A673 (cell line): ENCODE measurements around the gene DHX57.

ENCODE experiments used
- EZH2 ChIP-seq: fragments of 200-600 bp; sonication (generic); IDR thresholded peaks from 2 replicates; pipeline ENCODE4 v1.6.1; 2017; ENCODE audit warnings: borderline replicate concordance, low read depth, mild to moderate bottlenecking, mixed read lengths, antibody characterized with exemption, low read length; ENCODE audit not compliant: poor library complexity, severe bottlenecking
- TF ChIP-seq, protein P1 (sequence below): fragments of 300-800, 200-600 bp; sonication (generic); conservative IDR thresholded peaks from 2 replicates; pipeline ENCODE4 v1.5.1; 2017; ENCODE audit warnings: low read depth, mild to moderate bottlenecking, antibody characterized with exemption, low read length, moderate library complexity, mixed read lengths

DNA sequence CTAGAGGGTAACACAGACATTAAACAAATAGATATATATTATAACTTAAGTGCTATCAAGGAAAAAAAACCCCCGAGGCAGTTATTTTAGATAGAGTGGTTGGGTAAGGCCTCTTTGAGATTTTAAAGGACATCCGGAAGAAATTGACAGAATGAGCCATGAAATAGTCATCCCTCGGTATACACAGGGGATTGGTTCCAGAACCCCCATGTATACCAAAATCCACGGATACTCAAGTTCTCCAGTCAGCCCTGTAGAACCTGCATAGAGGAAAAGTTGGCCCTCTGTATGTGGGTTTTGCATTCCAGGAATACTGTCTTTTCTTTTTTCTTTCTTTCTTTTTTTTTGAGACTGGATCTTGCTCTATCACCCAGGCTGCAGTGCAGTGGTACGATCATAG, 2.0 kb downstream of the DHX57 start:
- TF ChIP-seq EZH2, result no peak
- TF ChIP-seq, protein P1, sequence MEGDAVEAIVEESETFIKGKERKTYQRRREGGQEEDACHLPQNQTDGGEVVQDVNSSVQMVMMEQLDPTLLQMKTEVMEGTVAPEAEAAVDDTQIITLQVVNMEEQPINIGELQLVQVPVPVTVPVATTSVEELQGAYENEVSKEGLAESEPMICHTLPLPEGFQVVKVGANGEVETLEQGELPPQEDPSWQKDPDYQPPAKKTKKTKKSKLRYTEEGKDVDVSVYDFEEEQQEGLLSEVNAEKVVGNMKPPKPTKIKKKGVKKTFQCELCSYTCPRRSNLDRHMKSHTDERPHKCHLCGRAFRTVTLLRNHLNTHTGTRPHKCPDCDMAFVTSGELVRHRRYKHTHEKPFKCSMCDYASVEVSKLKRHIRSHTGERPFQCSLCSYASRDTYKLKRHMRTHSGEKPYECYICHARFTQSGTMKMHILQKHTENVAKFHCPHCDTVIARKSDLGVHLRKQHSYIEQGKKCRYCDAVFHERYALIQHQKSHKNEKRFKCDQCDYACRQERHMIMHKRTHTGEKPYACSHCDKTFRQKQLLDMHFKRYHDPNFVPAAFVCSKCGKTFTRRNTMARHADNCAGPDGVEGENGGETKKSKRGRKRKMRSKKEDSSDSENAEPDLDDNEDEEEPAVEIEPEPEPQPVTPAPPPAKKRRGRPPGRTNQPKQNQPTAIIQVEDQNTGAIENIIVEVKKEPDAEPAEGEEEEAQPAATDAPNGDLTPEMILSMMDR, result no peak
